Erythroblast (primary cell): Measurements from ENCODE around the gene STAT3.

Experiments
- GATA1 ChIP-seq: IDR thresholded peaks from 2 replicates; pipeline ENCODE4 v1.6.1; 2011; ENCODE audit warnings: low read depth, mild to moderate bottlenecking, control low read depth, low read length, moderate library complexity
- POLR2A ChIP-seq: IDR thresholded peaks from 2 replicates; pipeline ENCODE4 v1.6.1; 2011; ENCODE audit warnings: mild to moderate bottlenecking, low read length

GRCh38 chr17:42305543-42306384 lies 82.5 kb downstream of the STAT3 start:
- TF ChIP-seq POLR2A (no peak), GATA1 (no peak)
